ENCODE data around the gene DNTTIP2. TPM values are rescaled to one million over a fixed set of nuclear protein-coding genes. Genes with fewer than 3 reads are reported as not detected.

Gene DNTTIP2
- total and polyA plus RNA-seq, 2 experiments from 2014 or later, result 34.4 to 43.6 TPM

DNA sequence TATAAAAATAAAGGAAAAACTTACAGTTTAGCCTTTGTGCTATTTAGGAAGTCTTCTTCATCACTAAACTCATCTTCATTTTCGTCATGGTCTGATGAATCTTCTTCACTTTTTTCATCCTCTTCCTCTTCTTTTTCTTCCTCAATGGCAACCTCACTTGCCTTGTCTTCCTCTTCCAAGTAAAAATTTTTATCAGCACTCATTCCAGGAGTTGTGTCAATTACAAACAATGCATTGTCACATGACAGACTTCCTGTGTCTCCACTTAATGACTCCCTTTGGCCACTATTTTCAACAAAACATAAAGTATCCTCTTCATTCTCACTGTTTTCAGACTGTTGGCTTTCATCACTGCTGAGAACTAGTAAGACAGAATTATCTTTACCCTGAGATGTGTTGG lies 2.8 kb downstream of the DNTTIP2 start:
- H3K79me2 ChIP-seq, result peaks cover 30% of the 10 kb centered on the region
- H3K9me3 ChIP-seq (ENCODE audit: low read depth), result no peaks in the 10 kb centered on the region
- peaks cover 5% of the 10 kb centered on the region for H4K20me1 ChIP-seq (ENCODE audit: insufficient read depth, poor library complexity, severe bottlenecking)
- H3K36me3 ChIP-seq (replicated peaks; ENCODE audit: insufficient read depth, low read depth), result no peaks in the 10 kb centered on the region
- TF ChIP-seq, protein P1, sequence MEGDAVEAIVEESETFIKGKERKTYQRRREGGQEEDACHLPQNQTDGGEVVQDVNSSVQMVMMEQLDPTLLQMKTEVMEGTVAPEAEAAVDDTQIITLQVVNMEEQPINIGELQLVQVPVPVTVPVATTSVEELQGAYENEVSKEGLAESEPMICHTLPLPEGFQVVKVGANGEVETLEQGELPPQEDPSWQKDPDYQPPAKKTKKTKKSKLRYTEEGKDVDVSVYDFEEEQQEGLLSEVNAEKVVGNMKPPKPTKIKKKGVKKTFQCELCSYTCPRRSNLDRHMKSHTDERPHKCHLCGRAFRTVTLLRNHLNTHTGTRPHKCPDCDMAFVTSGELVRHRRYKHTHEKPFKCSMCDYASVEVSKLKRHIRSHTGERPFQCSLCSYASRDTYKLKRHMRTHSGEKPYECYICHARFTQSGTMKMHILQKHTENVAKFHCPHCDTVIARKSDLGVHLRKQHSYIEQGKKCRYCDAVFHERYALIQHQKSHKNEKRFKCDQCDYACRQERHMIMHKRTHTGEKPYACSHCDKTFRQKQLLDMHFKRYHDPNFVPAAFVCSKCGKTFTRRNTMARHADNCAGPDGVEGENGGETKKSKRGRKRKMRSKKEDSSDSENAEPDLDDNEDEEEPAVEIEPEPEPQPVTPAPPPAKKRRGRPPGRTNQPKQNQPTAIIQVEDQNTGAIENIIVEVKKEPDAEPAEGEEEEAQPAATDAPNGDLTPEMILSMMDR (IDR thresholded peaks at IDR 0.05; ENCODE audit: poor library complexity), result no peak
- WGBS (ENCODE audit: low lambda C conversion rate, missing lambda C conversion rate), result 86% methylated on average over 1 of the region's 1 CpG
- no peak for DNase-seq (ENCODE audit: low spot score)
- H2AFZ ChIP-seq, result no peak overlapping the region
- no peak overlapping the region for H3K4me2 ChIP-seq
- H3K27me3 ChIP-seq, result no peaks in the 10 kb centered on the region
- H3K9me2 ChIP-seq (replicated peaks; ENCODE audit: insufficient read depth), result no peaks in the 10 kb centered on the region
- H3K4me1 ChIP-seq (ENCODE audit: insufficient read depth), result peaks cover 4% of the 10 kb centered on the region
- H3K27ac ChIP-seq, result no peak overlapping the region
- H3K4me3 ChIP-seq, result no peak overlapping the region

DNA sequence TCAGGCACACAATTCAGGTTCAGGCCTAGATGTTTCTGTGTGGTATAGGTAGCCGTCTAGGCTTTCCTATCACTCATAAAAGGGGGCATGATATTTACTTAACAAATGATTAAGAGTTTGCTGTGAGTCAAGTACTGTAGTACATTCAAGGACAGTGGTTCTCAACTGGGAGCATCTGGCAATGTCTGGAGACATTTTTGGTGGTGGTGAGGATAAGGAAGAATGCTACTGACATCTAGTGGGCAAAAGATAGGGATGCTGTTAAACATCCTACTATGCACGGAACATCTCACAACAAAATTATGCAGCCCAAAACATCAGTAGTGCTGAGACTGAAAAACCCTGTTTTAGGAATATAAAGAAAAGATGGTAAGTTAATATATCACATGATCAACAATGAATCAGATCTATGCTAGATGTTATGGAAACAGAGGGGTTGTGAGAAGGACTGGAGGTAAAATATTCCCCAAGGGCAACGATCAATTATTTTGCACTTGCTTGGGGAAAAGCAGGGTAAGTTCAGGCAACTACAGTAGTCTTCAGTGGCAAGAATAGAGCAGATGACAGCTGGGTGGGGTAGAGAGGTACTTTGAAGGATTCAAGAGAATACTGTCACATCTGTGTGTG lies 4.9 kb downstream of the DNTTIP2 start:
- peak; percentile 62 for DNase-seq (ENCODE audit: low spot score)
- H2AFZ ChIP-seq, result no peak overlapping the region
- 72% methylated on average over 3 of the region's 3 CpGs for whole genome bisulfite sequencing (ENCODE audit: low lambda C conversion rate, missing lambda C conversion rate)

DNA sequence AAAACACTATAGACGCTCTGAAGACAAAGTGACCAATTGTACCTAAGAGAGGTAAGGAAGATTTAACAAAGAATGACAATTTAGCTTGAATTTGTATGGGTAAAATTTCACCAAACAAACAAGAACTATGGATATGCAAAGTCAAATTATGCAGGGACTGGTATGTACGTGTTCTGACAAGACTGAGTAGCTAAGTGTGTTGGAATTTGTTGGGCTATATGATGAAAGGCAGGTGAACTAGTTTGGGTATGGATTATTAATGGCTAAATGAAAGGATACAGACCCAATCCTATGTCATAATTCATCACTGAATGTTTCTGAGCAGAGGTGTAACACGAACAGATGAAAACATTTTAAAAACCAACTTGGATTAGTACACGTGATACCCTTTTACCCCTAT lies 7.6 kb downstream of the DNTTIP2 start:
- no peak overlapping the region for H2AFZ ChIP-seq

More for the DNA sequence above, 4.9 kb downstream of the DNTTIP2 start:
- Histone ChIP-seq H3K27me3 (no peaks in the 10 kb centered on the region), H3K4me2 (no peak overlapping the region), H3K9me3 (ENCODE audit: low read depth) (no peaks in the 10 kb centered on the region), H3K4me3 (no peak overlapping the region), H4K20me1 (ENCODE audit: insufficient read depth, poor library complexity, severe bottlenecking) (peaks cover 5% of the 10 kb centered on the region), H3K27ac (no peak overlapping the region), H3K9me2 (replicated peaks; ENCODE audit: insufficient read depth) (no peaks in the 10 kb centered on the region), H3K36me3 (replicated peaks; ENCODE audit: insufficient read depth, low read depth) (no peaks in the 10 kb centered on the region), H3K79me2 (peaks cover 30% of the 10 kb centered on the region), H3K4me1 (ENCODE audit: insufficient read depth) (peaks cover 4% of the 10 kb centered on the region)
- no peak for TF ChIP-seq EZH2phosphoT487 (IDR thresholded peaks at IDR 0.05; ENCODE audit: low read depth, severe bottlenecking, unreplicated experiment)
- TF ChIP-seq, protein P1 (IDR thresholded peaks at IDR 0.05; ENCODE audit: poor library complexity), result peak; percentile 78

More for the DNA sequence above, 7.6 kb downstream of the DNTTIP2 start:
- no peaks in the 10 kb centered on the region for H3K9me3 ChIP-seq (ENCODE audit: low read depth)
- H3K36me3 ChIP-seq (replicated peaks; ENCODE audit: insufficient read depth, low read depth), result no peaks in the 10 kb centered on the region
- WGBS (ENCODE audit: low lambda C conversion rate, missing lambda C conversion rate), result 68% methylated on average over 4 of the region's 4 CpGs
- DNase-seq (ENCODE audit: low spot score), result no peak
- H3K4me2 ChIP-seq, result no peak overlapping the region
- no peaks in the 10 kb centered on the region for H3K9me2 ChIP-seq (replicated peaks; ENCODE audit: insufficient read depth)
- no peak overlapping the region for H3K27ac ChIP-seq
- no peak overlapping the region for H3K4me3 ChIP-seq
- H3K27me3 ChIP-seq, result no peaks in the 10 kb centered on the region
- peaks cover 3% of the 10 kb centered on the region for H3K4me1 ChIP-seq (ENCODE audit: insufficient read depth)
- H3K79me2 ChIP-seq, result peaks cover 4% of the 10 kb centered on the region
- no peak for TF ChIP-seq EZH2phosphoT487 (IDR thresholded peaks at IDR 0.05; ENCODE audit: low read depth, severe bottlenecking, unreplicated experiment)
- TF ChIP-seq EZH2 (IDR thresholded peaks at IDR 0.05; ENCODE audit: borderline replicate concordance), result no peak
- TF ChIP-seq, protein P1 (IDR thresholded peaks at IDR 0.05; ENCODE audit: poor library complexity), result no peak
- H4K20me1 ChIP-seq (ENCODE audit: insufficient read depth, poor library complexity, severe bottlenecking), result peaks cover 5% of the 10 kb centered on the region

Data from hepatocyte (in vitro differentiated cells).